Activated CD4-positive, alpha-beta T cell treated with anti-CD3 and anti-CD28 coated beads for 36 hours (primary cell): ENCODE measurements around the gene AAGAB. TPM values are rescaled to one million over a fixed set of nuclear protein-coding genes. Genes with fewer than 3 reads are reported as not detected.
A peak's percentile ranks its signal among the peaks of the same experiment; 100 is the strongest.
"Not testable (repeated sequence)": the region's sequence is repeated elsewhere in the genome, so short reads cannot be mapped to it uniquely, and the experiment has no call there.

Experiments
- ATAC-seq: fragments of 200-7000 bp; cut with Tn5 transposase; one replicate; pipeline ENCODE4 v1.10.0; 2021; ENCODE audit warnings: mild to moderate bottlenecking, moderate library complexity
- CTCF ChIA-PET: fragments of 350-600 bp; sonication (Branson Sonifier 250); formaldehyde crosslinking; loops from one replicate; lab custom pipeline; 2021; ENCODE audit warnings: antibody characterized with exemption; lab: Charles Lee
- POLR2A ChIA-PET: fragments of 350-600 bp; sonication (Branson Sonifier 250); formaldehyde crosslinking; loops from one replicate; lab custom pipeline; 2021; ENCODE audit warnings: antibody characterized with exemption, inconsistent platforms; lab: Charles Lee
- DNase-seq: peaks from one replicate; pipeline ENCODE4 v3.0.0-alpha.2; 2020
- H3K27ac Mint-ChIP-seq: one replicate; pipeline ENCODE4 v1.8.0; 2021; ENCODE audit warnings: mixed read lengths
- H3K27me3 Mint-ChIP-seq: one replicate; pipeline ENCODE4 v1.8.0; 2021; ENCODE audit warnings: mixed read lengths
- H3K36me3 Mint-ChIP-seq: one replicate; pipeline ENCODE4 v1.8.0; 2021; ENCODE audit warnings: low read depth, mixed read lengths
- H3K4me1 Mint-ChIP-seq: one replicate; pipeline ENCODE4 v1.8.0; 2021; ENCODE audit warnings: mixed read lengths
- H3K4me3 Mint-ChIP-seq: one replicate; pipeline ENCODE4 v1.8.0; 2021; ENCODE audit warnings: mild to moderate bottlenecking, moderate library complexity, mixed read lengths
- H3K9me3 Mint-ChIP-seq: one replicate; pipeline ENCODE4 v1.8.0; 2021; ENCODE audit warnings: low read depth, mixed read lengths
- intact Hi-C, 2 experiments: fragments of 100-400 bp; cut with DNase I in 1 of 2; cut with micrococcal nuclease in 1 of 2; formaldehyde crosslinking; loops; one replicate each; pipeline versions ENCODE4 v1.14.2 to v1.15.1; 2022 to 2024; cut with DNase I, micrococcal nuclease
- total RNA-seq, 2 experiments: library from RNA; stranded (reverse); gene quantifications; one replicate each; pipeline ENCODE4 v1.2.3, GENCODE V29; 2021

Gene AAGAB
- total RNA-seq, 2 experiments from 2014 or later, result 43.9 to 48.6 TPM

- ATAC-seq, result no peak
- Mint-ChIP-seq H3K9me3 (peaks cover 14% of the 10 kb centered on the region), H3K27me3 (no peaks in the 10 kb centered on the region), H3K27ac (no peak overlapping the region), H3K4me3 (no peak overlapping the region), H3K36me3 (peaks cover 1% of the 10 kb centered on the region), H3K4me1 (no peaks in the 10 kb centered on the region)
- ChIA-PET POLR2A (no interaction called here), CTCF (no interaction called here)
- no peak for DNase-seq
- intact Hi-C loops, result no loop called here
These were observed 22.2 kb upstream of the AAGAB start for GRCh38 chr15:67276666-67277065.

- no peak overlapping the region for H3K27ac Mint-ChIP-seq
- intact Hi-C loops, result no loop called here
- H3K36me3 Mint-ChIP-seq, result peaks cover 1% of the 10 kb centered on the region
- peaks cover 2% of the 10 kb centered on the region for H3K27me3 Mint-ChIP-seq
- no peak for DNase-seq
- peaks cover 14% of the 10 kb centered on the region for H3K9me3 Mint-ChIP-seq
- CTCF ChIA-PET, result interaction anchor here (0.7 kb wide), 1 partner anchor 8 kb away, joined by 4 read pairs; no protein-coding TSS in a partner anchor
- POLR2A ChIA-PET, result no interaction called here
- H3K4me3 Mint-ChIP-seq, result no peak overlapping the region
- ATAC-seq, result no peak
- H3K4me1 Mint-ChIP-seq, result no peaks in the 10 kb centered on the region
These were observed 19.8 kb upstream of the AAGAB start for GRCh38 chr15:67274236-67274635.

- ChIA-PET POLR2A (no interaction called here), CTCF (interaction anchor here (1.3 kb wide), 1 partner anchor 13 kb away, joined by 3 read pairs; no protein-coding TSS in a partner anchor)
- DNase-seq (no peak), ATAC-seq (no peak)
- peaks cover 2% of the 10 kb centered on the region for H3K27me3 Mint-ChIP-seq
- H3K36me3 Mint-ChIP-seq, result no peaks in the 10 kb centered on the region
- peaks cover 5% of the 10 kb centered on the region for H3K4me1 Mint-ChIP-seq
- H3K4me3 Mint-ChIP-seq, result no peak overlapping the region
- H3K27ac Mint-ChIP-seq, result no peak overlapping the region
- H3K9me3 Mint-ChIP-seq, result peaks cover 2% of the 10 kb centered on the region
- intact Hi-C loops, result no loop called here
These were observed 13.8 kb upstream of the AAGAB start for GRCh38 chr15:67267951-67268941.

- ChIA-PET POLR2A (no interaction called here), CTCF (interaction anchor here (0.6 kb wide), 1 partner anchor 292 kb away, joined by 3 read pairs; no protein-coding TSS in a partner anchor)
- H3K27ac Mint-ChIP-seq, result no peak overlapping the region
- ATAC-seq (no peak), DNase-seq (no peak)
- H3K9me3 Mint-ChIP-seq, result peaks cover 1% of the 10 kb centered on the region
- H3K4me1 Mint-ChIP-seq, result peaks cover 5% of the 10 kb centered on the region
- H3K27me3 Mint-ChIP-seq, result peaks cover 2% of the 10 kb centered on the region
- H3K36me3 Mint-ChIP-seq, result no peaks in the 10 kb centered on the region
- H3K4me3 Mint-ChIP-seq, result no peak overlapping the region
- intact Hi-C loops, result no loop called here
These were observed 13.0 kb upstream of the AAGAB start for GRCh38 chr15:67267440-67267839.

GRCh38 chr15:67266870-67267269 lies 12.4 kb upstream of the AAGAB start:
- DNase-seq (no peak), ATAC-seq (no peak)
- ChIA-PET POLR2A (no interaction called here), CTCF (interaction anchor here (0.6 kb wide), 1 partner anchor 291 kb away, joined by 3 read pairs; no protein-coding TSS in a partner anchor)
- Mint-ChIP-seq H3K36me3 (no peaks in the 10 kb centered on the region), H3K27me3 (peaks cover 2% of the 10 kb centered on the region), H3K9me3 (no peaks in the 10 kb centered on the region), H3K4me3 (no peak overlapping the region), H3K27ac (no peak overlapping the region), H3K4me1 (peaks cover 5% of the 10 kb centered on the region)
- intact Hi-C loops, result no loop called here

GRCh38 chr15:67259806-67260205 lies 5.3 kb upstream of the AAGAB start:
- DNase-seq, result no peak
- Mint-ChIP-seq H3K9me3 (no peaks in the 10 kb centered on the region), H3K27ac (no peak overlapping the region), H3K4me3 (no peak overlapping the region), H3K4me1 (peaks cover 9% of the 10 kb centered on the region), H3K27me3 (no peaks in the 10 kb centered on the region), H3K36me3 (no peaks in the 10 kb centered on the region)
- CTCF ChIA-PET, result interaction anchor here (0.6 to 1.0 kb wide), 2 partner anchors 189 to 315 kb away, joined by 3 read pairs; no protein-coding TSS in a partner anchor
- no peak for ATAC-seq
- intact Hi-C loops, result loop anchor here in 1 of 2 experiments (10.0 kb wide), 1 partner anchor 555 kb away; the partner anchor contains the start of gene SMAD6
- POLR2A ChIA-PET, result no interaction called here

GRCh38 chr15:67259379-67259778 lies 4.9 kb upstream of the AAGAB start:
- ATAC-seq, result no peak
- Mint-ChIP-seq H3K27ac (no peak overlapping the region), H3K4me1 (peaks cover 11% of the 10 kb centered on the region), H3K9me3 (no peaks in the 10 kb centered on the region), H3K36me3 (no peaks in the 10 kb centered on the region), H3K27me3 (no peaks in the 10 kb centered on the region), H3K4me3 (no peak overlapping the region)
- DNase-seq, result no peak
- ChIA-PET CTCF (interaction anchor here (0.6 to 1.0 kb wide), 3 partner anchors 189 to 315 kb away, joined by 3 read pairs; no protein-coding TSS in a partner anchor), POLR2A (no interaction called here)
- intact Hi-C loops, result loop anchor here in 1 of 2 experiments (10.0 kb wide), 1 partner anchor 555 kb away; the partner anchor contains the start of gene SMAD6

GRCh38 chr15:67258412-67258811 lies 4.0 kb upstream of the AAGAB start:
- CTCF ChIA-PET, result interaction anchor here (2.0 kb wide), 1 partner anchor 18 kb away, joined by 6 read pairs; no protein-coding TSS in a partner anchor
- H3K36me3 Mint-ChIP-seq, H3K4me3 Mint-ChIP-seq, H3K27me3 Mint-ChIP-seq, POLR2A ChIA-PET, H3K9me3 Mint-ChIP-seq, H3K27ac Mint-ChIP-seq, ATAC-seq, DNase-seq: not testable (repeated sequence)
- peaks cover 11% of the 10 kb centered on the region for H3K4me1 Mint-ChIP-seq
- intact Hi-C loops, result loop anchor here in 1 of 2 experiments (10.0 kb wide), 1 partner anchor 554 kb away; the partner anchor contains the start of gene SMAD6

GRCh38 chr15:67256051-67256450 lies 1.6 kb upstream of the AAGAB start:
- peaks cover 30% of the 10 kb centered on the region for H3K4me1 Mint-ChIP-seq
- peak overlapping the region; percentile 100 for H3K4me3 Mint-ChIP-seq
- H3K27ac Mint-ChIP-seq, result no peak overlapping the region
- intact Hi-C loops, result loop anchor here in 1 of 2 experiments (10.0 kb wide), 1 partner anchor 551 kb away; the partner anchor contains the start of gene SMAD6
- CTCF ChIA-PET, result interaction anchor here (0.6 to 3.2 kb wide), 5 partner anchors 9 to 213 kb away, joined by 3 to 15 read pairs (median 3); no protein-coding TSS in a partner anchor
- DNase-seq (no peak), ATAC-seq (no peak)
- H3K36me3 Mint-ChIP-seq, result peaks cover 3% of the 10 kb centered on the region
- POLR2A ChIA-PET, result no interaction called here
- H3K9me3 Mint-ChIP-seq, result no peaks in the 10 kb centered on the region
- no peaks in the 10 kb centered on the region for H3K27me3 Mint-ChIP-seq

GRCh38 chr15:67253549-67254237 lies 768 bp downstream of the AAGAB start:
- ChIA-PET CTCF (interaction anchor here (0.7 to 3.2 kb wide), 3 partner anchors 14 to 307 kb away, joined by 3 to 15 read pairs (median 6); no protein-coding TSS in a partner anchor), POLR2A (interaction anchor here (1.0 to 1.1 kb wide), 2 partner anchors 168 to 587 kb away, joined by 3 to 4 read pairs; no protein-coding TSS in a partner anchor)

More at GRCh38 chr15:67253549-67254237, 768 bp downstream of the AAGAB start:
- peaks cover 40% of the 10 kb centered on the region for H3K4me1 Mint-ChIP-seq
- intact Hi-C loops, result loop anchor here (1.0 to 10.0 kb wide), 6 partner anchors 12 to 799 kb away; partner anchors contain the start of genes C15orf61 (in 1 of the 2), PIAS1 (in 1 of the 2) and SMAD6 (in 1 of the 2)
- H3K27me3 Mint-ChIP-seq, result no peaks in the 10 kb centered on the region
- no peak for ATAC-seq
- peak overlapping the region; percentile 100 for H3K4me3 Mint-ChIP-seq
- peaks cover 12% of the 10 kb centered on the region for H3K36me3 Mint-ChIP-seq
- peak overlapping the region; percentile 99 for H3K27ac Mint-ChIP-seq
- peaks cover 2% of the 10 kb centered on the region for H3K9me3 Mint-ChIP-seq
- DNase-seq, result peak; percentile 20
